Skin epidermis (tissue), 12 donors: ENCODE data around the gene MYO7B.
"Not testable (repeated sequence)": the region's sequence is repeated elsewhere in the genome, so short reads cannot be mapped to it uniquely, and the experiment has no call there.

ENCODE experiments used
- H3K27ac ChIP-seq, 21 experiments: fragments of 200-600 bp; sonication (generic) in 11 of 21; one replicate each; pipeline ENCODE4 v1.5.0; 2020; ENCODE audit warnings: mild to moderate bottlenecking in 3 of 21, inconsistent platforms in 2 of 21, moderate library complexity in 2 of 21
- H3K4me3 ChIP-seq, 7 experiments: fragments of 200-600 bp; sonication (generic) in 2 of 7; one replicate each; pipeline ENCODE4 v1.5.0; 2020; ENCODE audit warnings: inconsistent platforms in 2 of 7, mild to moderate bottlenecking in 2 of 7, moderate library complexity in 1 of 7

MYO7B gene

GRCh38 chr2:127520424-127520823, 15.1 kb upstream of the MYO7B start:
- Histone ChIP-seq H3K27ac (no peak overlapping the region), H3K4me3 (no peak overlapping the region)

DNA sequence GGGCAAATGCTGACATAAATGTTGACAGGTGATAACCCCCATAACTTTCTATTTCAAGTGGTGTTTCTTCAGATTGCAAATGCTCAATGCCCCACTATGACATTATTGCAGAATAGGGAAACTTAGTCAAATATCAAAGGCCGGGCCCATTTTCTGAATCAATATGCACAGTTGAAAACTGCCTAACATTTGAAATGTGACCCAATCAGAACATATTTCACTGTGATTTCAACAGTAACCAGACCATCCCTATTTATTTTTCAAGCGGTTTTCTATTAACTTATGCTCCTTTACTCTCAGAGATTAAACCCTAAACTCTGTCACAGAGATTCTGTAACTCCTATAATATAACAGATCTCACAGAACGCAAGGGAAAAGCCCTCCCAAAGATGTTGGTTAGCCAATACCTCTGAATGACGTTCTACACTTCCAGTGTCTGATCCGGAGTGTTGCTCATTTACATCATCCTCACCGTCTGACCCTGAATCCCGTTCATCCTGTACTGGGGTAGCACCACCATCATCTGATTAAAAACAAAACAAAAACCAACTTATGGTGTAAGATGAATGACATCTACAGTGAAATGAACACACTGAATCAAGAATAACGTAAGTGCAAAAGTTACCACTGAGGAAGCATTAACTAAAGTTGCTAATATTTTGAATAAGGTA, 12.1 kb upstream of the MYO7B start:
- H3K27ac ChIP-seq: no peak overlapping the region
- no peak overlapping the region for H3K4me3 ChIP-seq

DNA sequence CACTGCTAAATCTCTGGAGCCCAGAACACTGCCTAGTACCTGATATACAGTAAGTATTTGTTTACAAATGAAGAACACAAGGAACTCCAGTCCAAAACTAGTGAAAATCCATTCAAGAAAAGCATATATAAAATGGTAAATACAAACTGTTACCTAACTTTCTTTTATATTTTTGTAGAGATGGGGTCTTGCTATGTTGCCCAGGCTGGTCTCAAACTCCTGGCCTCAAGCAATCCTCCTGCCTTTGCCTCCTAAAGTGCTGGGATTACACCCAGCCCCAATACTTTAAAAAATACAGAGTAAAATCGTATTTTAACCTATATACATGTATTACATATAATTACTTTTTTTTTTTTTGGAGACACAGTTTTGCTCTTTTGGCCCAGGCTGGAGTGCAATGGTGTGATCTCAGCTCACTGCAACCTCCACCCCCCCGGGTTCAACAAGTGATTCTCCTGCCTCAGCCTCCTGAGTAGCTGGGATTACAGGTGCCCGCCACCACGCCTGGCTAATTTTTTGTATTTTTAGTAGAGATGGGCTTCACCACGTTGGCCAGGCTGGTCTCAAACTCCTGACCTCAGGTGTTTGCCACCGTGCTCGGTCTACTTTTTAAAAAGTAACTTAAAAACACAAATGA, 11.2 kb upstream of the MYO7B start:
- H3K27ac ChIP-seq, H3K4me3 ChIP-seq: not testable (repeated sequence)

- Histone ChIP-seq H3K27ac (peak overlapping the region; percentile 51 to 99 (median 96)), H3K4me3 (peak overlapping the region; percentile 66 to 99 (median 94))
Observed at GRCh38 chr2:127525691-127526131, 9.8 kb upstream of the MYO7B start.

DNA sequence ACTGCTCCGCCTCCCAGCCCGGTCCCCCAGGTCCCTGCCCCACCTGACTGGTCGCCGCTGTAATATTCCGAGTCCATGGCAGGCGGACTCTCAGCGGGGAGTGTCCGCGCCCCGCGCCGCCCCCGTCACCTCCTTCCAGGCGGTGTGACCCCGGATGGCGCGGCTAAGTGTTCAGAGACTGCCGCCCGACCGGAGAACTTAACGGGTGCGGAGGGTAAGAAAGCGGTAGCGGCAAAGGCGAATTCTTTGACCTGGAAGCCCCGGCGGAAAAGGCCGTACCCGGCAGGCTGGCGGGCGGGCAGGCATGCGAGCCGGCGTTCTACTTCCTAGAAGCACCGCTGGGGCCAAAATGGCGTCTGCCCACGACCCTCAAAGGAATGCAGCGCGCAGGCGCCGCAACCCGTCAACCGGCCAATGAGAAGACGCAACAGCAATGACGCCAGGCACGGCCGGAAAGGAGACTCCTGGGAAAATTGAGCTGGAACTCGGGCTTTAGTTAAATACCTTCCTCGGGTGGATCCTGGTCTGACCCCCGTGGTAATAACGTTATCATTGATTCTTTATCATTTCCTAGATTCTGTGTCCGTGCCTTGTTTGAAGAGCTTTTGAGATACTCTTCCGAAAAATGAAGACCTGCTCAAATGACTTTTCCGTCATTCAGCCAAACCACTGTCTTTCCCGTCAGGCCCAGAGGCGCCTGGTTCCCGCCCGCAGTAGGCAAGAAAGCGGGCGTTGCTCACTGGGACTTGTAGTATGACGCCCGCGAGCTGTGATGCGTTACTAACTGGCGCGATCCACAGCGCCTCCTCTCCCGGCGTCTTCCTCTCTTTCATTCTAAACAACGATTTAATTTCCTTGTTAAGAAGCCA, 9.1 kb upstream of the MYO7B start, which contains the start of gene IWS1:
Gene IWS1 (minus strand): TSS at position 358 of the 869 bp plus-strand sequence. CDS start 281 bp downstream, at position 77.
- Histone ChIP-seq H3K4me3 (peak within 1 kb of the TSS; percentile 66 to 99 (median 94)), H3K27ac (peak within 1 kb of the TSS; percentile 51 to 99 (median 96))

DNA sequence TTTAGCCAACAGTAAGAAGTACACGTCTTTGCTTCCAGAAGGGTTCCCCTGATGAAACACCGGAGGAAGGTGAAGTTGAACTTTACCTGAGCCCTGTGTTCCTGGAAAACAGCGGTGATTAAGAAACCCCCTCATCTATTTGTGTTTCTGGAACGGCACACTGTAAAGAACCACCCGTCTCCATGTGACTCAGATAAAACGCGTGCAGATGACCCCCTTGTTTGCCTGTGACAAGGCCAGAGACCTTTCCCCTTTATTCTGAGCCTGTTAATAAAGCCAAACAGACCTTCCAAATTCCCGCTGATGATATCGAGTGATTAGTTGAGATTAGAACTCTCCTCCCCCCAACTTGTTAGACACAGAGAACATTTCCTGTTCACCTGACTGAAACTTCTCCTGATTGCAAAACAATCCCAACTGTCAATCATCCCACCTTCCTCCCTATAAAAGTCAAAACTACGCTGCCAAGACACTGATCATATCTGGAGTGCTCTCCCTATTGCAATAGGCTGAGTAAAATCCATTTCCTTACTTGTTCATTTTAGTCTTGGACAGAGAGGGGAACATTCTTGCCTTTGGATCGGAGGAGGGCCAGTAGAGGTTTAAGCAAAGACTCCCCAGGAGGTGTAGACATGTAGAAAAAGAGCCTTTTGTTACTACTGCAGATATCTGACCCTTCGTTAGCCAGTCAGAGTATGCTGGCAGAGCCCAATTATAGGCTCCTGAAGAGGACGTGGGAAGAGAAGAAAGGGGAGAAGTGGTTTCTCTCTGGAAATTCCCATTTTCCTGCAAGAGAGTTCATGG, 8.3 kb upstream of the MYO7B start:
- Histone ChIP-seq H3K27ac (peak overlapping the region; percentile 51 to 99 (median 96)), H3K4me3 (peak overlapping the region; percentile 66 to 99 (median 94))

DNA sequence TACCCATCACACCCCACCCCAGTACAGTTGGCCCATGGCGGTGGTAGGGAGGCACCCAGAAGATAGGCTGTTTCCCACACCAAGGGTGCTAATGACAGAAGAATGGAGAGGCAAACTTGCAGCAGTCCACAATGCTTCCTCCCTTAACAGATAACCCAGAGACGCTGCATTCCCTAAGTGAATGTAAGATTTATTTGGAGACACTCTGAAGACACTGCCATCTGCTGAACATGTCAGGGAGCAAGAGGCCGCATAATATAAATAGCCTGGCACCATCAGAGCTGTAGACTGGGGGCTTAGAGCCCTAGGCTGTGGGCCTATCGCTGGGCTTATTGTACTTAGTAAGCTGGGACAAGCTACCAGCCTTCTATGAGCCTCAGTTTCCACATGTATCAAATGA, 7.0 kb upstream of the MYO7B start:
- H3K27ac ChIP-seq: no peak overlapping the region
- no peak overlapping the region for H3K4me3 ChIP-seq

DNA sequence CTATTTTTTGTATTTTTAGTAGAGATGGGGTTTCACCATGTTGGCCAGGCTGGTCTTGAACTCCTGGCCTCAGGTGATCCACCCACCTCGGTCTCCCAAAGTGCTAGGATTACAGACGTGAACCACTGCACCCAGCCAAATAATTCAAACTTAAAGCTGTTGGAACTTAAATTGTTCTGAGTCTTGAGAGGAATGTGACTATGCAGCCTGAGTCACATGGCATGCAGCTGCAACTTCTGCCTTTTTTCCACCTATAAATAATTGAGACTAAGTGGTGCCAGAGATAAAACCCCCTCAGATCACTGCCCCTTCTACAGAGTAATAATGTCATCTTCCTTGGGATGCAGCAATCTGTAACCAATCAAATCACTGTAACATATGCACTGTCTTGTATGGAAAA, 6.1 kb upstream of the MYO7B start:
- H3K4me3 ChIP-seq, H3K27ac ChIP-seq: not testable (repeated sequence)

DNA sequence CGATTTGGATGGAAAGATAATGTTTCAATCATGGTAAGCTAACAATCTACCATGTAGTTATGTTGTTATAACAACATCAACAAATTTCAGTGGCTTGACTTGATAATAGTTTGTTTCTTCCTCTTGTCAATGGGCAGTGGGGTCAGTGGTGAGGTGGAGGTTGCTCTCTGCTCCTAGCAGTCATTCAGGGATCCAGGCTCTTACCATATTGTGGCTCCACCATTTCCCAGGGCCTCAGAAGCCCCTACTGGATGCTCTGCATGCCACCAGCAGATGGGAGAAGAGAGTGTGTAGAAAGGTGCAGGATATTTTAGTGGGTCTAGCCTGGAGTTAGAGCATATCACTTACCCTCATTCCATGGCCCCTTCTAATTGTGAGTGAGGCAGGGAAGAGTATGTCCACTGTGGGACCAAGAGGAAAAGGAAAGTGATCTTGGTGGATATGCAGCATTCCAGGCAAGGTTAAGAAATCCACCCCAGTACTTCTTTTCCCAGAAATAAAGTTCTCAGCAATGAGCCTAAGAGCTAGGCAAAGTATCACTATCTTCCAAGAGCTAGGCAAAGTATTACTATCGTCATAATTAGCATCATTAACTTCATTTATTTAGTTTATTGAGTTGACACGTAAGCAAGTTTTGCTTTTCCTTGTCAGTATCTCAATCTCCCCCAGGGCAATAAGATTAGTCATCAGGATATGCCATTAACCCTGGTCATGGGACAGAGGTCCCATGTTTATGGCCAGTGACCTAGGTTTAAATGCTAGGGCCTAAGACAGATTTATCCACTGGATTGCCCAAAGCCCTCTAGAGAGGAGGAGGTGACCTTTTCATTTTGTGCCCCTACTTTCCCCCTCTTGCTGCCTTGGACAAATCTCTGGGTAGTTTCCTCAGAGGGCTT, 5.0 kb upstream of the MYO7B start:
- H3K27ac ChIP-seq: no peak overlapping the region
- H3K4me3 ChIP-seq: no peak overlapping the region

DNA sequence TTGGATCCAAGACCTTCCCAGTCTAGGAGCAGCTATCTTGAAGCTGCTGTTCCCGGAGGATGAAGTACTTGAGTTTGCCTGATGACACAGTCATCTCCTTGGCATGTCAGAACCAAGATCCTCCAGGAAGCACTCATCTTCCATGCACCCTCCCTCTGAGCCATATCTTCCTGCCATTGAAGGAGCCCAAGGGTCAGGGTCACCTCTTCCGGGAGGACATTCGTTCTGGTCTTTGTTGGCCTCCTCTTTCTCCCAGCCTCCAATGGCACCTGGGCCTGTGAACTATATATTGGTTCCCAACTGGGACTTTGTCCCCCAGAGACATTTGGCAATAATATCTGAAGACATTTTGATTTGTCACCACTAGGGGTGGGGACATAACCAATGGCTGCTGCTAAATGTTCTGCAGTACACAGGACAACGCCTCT, 4.2 kb upstream of the MYO7B start:
- Histone ChIP-seq H3K27ac (no peak overlapping the region), H3K4me3 (no peak overlapping the region)

GRCh38 chr2:127532296-127532695, 3.2 kb upstream of the MYO7B start:
- Histone ChIP-seq H3K4me3 (no peak overlapping the region), H3K27ac (no peak overlapping the region)

DNA sequence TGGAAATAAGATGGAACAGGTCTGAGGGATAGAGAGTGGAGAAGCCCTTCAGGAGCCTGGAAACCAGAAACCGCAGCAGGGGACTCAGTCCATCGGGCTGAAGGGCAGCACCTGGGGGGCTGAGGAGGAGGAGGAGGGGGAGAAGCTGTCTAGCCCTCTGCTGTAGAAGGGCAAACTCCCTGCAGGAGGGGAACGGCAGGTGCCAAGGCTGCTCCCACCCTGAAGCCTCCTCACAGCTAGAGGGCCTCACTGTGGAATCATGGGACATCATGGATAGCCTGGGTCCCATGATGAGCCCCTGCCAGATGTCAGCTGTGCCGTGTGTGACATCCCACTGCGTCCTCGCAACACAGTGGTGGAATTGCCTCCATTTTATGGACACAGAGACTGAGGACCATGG, 435 bp downstream of the MYO7B start:
- Histone ChIP-seq H3K4me3 (no peak overlapping the region), H3K27ac (no peak overlapping the region)

DNA sequence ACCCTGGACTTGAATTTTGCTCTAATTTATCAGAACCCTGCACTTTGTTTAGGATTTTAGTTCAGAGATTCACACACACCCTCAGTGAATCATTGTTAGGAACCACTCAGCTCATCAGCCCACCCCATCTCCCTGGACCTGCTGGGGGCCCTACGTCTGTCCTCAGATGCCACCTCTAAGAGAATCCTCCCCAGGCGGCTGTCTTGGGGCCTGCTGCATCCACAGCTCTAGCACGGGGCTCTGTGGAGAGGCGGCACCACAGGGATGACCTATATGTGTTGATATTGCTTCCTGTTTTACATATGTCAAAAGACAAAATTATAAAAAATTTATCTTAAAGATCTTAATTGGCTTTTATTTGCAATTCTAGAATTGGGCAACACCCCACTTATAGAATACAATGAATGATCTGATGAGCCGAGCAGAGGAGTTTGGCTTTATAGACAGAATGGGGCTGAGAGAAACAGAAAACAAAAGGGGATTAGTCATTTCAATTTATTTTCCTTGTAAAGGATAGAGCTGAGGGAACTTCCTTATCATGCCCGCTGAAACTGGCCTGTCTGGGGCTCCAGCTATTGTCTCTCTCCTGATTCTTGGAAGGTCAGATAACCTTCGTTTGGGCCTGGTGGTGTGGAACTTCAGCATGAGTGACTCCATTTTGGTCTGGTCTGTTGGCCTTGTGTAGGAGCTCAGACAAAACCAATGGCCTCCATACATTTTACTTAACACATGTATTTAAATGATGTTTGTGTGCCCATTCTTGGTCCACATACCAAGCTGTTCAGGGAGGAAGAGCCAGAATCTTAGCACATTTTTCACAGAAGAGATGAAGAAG, 1.4 kb downstream of the MYO7B start:
- no peak overlapping the region for H3K4me3 ChIP-seq
- no peak overlapping the region for H3K27ac ChIP-seq

GRCh38 chr2:127537644-127538043, 2.2 kb downstream of the MYO7B start:
- no peak overlapping the region for H3K4me3 ChIP-seq

GRCh38 chr2:127541809-127542208, 6.3 kb downstream of the MYO7B start:
- Histone ChIP-seq H3K4me3 (no peak overlapping the region), H3K27ac (no peak overlapping the region)

More at GRCh38 chr2:127537644-127538043, 2.2 kb downstream of the MYO7B start:
- H3K27ac ChIP-seq: no peak overlapping the region

DNA sequence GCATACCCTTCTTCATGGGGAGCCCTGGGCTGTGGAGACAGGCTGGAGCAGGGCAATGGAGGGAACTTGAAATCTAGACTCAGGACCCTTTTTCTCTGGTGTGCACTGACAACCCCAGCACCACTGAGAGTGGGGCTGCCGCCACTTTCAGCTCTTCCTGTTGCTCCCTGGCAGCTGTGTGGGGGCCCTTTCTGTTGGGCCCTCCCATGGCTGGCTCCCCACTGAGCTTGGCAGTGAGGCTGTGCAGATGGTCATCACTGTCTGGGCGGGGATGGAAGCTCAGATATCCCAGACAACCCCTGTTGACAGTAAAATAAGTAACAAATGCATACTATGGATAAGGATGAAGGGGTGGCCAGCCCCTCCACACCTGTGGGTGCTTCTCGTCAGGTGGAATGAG, 6.7 kb downstream of the MYO7B start:
- H3K27ac ChIP-seq: no peak overlapping the region
- no peak overlapping the region for H3K4me3 ChIP-seq

DNA sequence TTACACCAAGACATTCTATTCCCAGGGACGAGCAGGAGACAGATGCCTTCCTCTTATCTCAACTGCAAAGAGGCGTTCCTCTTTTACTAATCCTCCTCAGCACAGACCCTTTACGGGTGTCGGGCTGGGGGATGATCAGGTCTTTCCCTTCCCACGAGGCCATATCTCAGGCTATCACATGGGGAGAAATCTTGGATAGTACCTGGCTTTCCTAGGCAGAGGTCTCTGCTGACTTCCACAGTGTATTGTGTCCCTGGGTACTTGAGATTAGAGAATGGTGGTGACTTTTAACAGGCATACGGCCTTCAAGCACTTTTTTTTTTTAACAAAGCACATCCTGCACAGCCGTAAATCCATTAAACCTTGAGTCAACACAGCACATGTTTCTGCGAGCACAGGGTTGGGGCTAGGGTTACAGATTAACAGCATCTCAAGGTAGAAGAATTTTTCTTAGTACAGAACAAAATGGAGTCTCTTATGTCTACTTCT, 7.6 kb downstream of the MYO7B start:
- not testable (repeated sequence) for H3K27ac ChIP-seq

DNA sequence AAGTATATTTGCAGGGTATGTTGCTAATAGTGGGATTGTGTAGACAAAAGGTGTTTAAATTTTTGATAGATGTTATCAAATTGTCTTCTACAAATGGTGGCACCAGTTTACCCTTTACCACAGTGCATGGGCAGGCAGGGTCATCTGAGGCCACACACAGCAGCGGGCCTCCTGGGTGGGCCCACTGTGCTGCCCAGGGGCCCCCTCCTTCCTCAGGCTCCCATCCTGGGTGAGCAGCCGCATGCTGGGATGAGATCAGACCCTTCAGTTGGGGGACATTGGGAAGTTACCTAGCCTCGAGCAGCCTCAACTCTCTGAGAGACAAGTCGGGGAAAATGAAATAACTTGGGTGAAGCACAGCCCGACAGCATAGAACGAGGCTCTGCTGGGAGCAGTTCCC, 9.7 kb downstream of the MYO7B start:
- H3K4me3 ChIP-seq: no peak overlapping the region
- H3K27ac ChIP-seq: no peak overlapping the region

More for the DNA sequence above, 7.6 kb downstream of the MYO7B start:
- H3K4me3 ChIP-seq: not testable (repeated sequence)
